Neural progenitor cell (in vitro differentiated cells): ENCODE measurements around the gene MOCOS.

ENCODE experiments used
- CTCF ChIP-seq: fragments of 200-600 bp; sonication (generic); IDR thresholded peaks from 2 replicates; pipeline ENCODE4 v1.5.1; 2017; ENCODE audit warnings: antibody characterized with exemption, mild to moderate bottlenecking
- EZH2 ChIP-seq: fragments of 200-600 bp; sonication (generic); IDR thresholded peaks from 2 replicates; pipeline ENCODE4 v1.6.1; 2017; ENCODE audit warnings: antibody characterized with exemption, mild to moderate bottlenecking, moderate library complexity
- EZH2phosphoT487 ChIP-seq: fragments of 200-600 bp; sonication (generic); IDR thresholded peaks from 2 replicates; pipeline ENCODE4 v1.6.1; 2017; ENCODE audit warnings: antibody characterized with exemption

- TF ChIP-seq CTCF (no peak), EZH2 (no peak), EZH2phosphoT487 (no peak)
Observed at GRCh38 chr18:36179562-36180355, 7.5 kb upstream of the MOCOS start.
